Measurements from ENCODE around the gene SNX20. TPM values are rescaled to one million over a fixed set of nuclear protein-coding genes. Genes with fewer than 3 reads are reported as not detected.

SNX20 gene
- total and polyA plus RNA-seq, 10 of the 15 experiments (the other 5 are each of a cell fraction or from before 2014, with no cell fraction given), result 4.6 to 30.8 (median 21.9) TPM

DNA sequence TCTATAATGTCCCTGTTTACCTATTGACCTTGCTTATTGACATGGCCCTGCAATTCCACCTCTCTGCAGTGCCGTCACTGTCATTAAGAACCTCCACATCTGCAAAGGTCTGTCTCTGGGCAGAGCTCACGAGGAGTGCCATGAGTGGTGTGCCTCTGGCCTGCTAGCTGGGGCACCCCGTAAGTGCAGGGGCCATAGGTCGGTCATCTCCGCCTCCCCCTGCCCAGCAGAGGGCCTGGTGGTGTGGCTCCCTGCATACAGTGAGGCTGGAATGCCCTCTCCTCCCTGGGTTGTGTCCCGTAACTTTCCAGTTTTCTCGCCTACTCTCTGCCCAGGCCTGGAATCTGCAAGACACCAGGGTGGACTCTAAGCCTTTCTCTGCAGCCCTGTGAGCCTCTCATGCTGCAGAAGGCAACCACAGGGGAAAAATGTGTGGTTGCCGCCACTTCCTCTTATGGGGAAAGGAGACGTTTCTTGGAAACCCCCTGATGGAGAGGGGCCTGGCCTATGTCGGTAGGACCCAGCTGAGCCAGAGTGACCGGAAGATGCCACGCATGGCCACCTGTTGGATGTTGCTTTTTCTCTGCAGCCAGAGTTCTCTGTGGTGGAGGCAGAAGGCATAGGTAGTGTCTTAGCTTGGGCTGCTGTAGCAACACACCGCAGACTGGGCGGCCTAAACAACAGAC lies 2.7 kb upstream of the SNX20 start (continued):
- no peak for TF ChIP-seq KDM1A (IDR thresholded peaks at IDR 0.05; ENCODE audit: borderline replicate concordance)
- 0 out of 3 replicates have a peak, but pooled peaks have one; percentile 59 for TF ChIP-seq POU2F2 (IDR thresholded peaks at IDR 0.05; ENCODE audit: borderline replicate concordance, low read depth, low read length)
- TF ChIP-seq, protein P1, sequence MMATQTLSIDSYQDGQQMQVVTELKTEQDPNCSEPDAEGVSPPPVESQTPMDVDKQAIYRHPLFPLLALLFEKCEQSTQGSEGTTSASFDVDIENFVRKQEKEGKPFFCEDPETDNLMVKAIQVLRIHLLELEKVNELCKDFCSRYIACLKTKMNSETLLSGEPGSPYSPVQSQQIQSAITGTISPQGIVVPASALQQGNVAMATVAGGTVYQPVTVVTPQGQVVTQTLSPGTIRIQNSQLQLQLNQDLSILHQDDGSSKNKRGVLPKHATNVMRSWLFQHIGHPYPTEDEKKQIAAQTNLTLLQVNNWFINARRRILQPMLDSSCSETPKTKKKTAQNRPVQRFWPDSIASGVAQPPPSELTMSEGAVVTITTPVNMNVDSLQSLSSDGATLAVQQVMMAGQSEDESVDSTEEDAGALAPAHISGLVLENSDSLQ (IDR thresholded peaks at IDR 0.05), result peak; percentile 19; the same call in 1 of the 2 replicates
- TF ChIP-seq, protein P2, sequence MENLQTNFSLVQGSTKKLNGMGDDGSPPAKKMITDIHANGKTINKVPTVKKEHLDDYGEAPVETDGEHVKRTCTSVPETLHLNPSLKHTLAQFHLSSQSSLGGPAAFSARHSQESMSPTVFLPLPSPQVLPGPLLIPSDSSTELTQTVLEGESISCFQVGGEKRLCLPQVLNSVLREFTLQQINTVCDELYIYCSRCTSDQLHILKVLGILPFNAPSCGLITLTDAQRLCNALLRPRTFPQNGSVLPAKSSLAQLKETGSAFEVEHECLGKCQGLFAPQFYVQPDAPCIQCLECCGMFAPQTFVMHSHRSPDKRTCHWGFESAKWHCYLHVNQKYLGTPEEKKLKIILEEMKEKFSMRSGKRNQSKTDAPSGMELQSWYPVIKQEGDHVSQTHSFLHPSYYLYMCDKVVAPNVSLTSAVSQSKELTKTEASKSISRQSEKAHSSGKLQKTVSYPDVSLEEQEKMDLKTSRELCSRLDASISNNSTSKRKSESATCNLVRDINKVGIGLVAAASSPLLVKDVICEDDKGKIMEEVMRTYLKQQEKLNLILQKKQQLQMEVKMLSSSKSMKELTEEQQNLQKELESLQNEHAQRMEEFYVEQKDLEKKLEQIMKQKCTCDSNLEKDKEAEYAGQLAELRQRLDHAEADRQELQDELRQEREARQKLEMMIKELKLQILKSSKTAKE (IDR thresholded peaks at IDR 0.05; ENCODE audit: low read depth, poor library complexity, severe bottlenecking), result peak; percentile 75
- TF ChIP-seq, protein P3, sequence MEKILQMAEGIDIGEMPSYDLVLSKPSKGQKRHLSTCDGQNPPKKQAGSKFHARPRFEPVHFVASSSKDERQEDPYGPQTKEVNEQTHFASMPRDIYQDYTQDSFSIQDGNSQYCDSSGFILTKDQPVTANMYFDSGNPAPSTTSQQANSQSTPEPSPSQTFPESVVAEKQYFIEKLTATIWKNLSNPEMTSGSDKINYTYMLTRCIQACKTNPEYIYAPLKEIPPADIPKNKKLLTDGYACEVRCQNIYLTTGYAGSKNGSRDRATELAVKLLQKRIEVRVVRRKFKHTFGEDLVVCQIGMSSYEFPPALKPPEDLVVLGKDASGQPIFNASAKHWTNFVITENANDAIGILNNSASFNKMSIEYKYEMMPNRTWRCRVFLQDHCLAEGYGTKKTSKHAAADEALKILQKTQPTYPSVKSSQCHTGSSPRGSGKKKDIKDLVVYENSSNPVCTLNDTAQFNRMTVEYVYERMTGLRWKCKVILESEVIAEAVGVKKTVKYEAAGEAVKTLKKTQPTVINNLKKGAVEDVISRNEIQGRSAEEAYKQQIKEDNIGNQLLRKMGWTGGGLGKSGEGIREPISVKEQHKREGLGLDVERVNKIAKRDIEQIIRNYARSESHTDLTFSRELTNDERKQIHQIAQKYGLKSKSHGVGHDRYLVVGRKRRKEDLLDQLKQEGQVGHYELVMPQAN (conservative IDR thresholded peaks at IDR 0.05), result 0 out of 2 replicates have a peak, but pooled peaks have one; percentile 26
- no peak for TF ChIP-seq WRNIP1 (IDR thresholded peaks at IDR 0.05; ENCODE audit: borderline replicate concordance, low read depth, low read length)
- TF ChIP-seq, protein P4, sequence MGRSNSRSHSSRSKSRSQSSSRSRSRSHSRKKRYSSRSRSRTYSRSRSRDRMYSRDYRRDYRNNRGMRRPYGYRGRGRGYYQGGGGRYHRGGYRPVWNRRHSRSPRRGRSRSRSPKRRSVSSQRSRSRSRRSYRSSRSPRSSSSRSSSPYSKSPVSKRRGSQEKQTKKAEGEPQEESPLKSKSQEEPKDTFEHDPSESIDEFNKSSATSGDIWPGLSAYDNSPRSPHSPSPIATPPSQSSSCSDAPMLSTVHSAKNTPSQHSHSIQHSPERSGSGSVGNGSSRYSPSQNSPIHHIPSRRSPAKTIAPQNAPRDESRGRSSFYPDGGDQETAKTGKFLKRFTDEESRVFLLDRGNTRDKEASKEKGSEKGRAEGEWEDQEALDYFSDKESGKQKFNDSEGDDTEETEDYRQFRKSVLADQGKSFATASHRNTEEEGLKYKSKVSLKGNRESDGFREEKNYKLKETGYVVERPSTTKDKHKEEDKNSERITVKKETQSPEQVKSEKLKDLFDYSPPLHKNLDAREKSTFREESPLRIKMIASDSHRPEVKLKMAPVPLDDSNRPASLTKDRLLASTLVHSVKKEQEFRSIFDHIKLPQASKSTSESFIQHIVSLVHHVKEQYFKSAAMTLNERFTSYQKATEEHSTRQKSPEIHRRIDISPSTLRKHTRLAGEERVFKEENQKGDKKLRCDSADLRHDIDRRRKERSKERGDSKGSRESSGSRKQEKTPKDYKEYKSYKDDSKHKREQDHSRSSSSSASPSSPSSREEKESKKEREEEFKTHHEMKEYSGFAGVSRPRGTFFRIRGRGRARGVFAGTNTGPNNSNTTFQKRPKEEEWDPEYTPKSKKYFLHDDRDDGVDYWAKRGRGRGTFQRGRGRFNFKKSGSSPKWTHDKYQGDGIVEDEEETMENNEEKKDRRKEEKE (IDR thresholded peaks at IDR 0.05), result no peak
- TF ChIP-seq ESRRA (IDR thresholded peaks at IDR 0.05; ENCODE audit: low read length), result no peak
- TF ChIP-seq HDAC6 (IDR thresholded peaks at IDR 0.05; ENCODE audit: unreplicated experiment), result no peak
- TF ChIP-seq SMAD1 (IDR thresholded peaks at IDR 0.05; ENCODE audit: low read depth, partially characterized antibody), result peak; percentile 24
- TF ChIP-seq, protein P5, sequence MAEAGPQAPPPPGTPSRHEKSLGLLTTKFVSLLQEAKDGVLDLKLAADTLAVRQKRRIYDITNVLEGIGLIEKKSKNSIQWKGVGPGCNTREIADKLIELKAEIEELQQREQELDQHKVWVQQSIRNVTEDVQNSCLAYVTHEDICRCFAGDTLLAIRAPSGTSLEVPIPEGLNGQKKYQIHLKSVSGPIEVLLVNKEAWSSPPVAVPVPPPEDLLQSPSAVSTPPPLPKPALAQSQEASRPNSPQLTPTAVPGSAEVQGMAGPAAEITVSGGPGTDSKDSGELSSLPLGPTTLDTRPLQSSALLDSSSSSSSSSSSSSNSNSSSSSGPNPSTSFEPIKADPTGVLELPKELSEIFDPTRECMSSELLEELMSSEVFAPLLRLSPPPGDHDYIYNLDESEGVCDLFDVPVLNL (IDR thresholded peaks at IDR 0.05; ENCODE audit: low read depth, low read length), result no peak
- peak; percentile 82; the same call in 1 of the 2 replicates for TF ChIP-seq HDGF (IDR thresholded peaks at IDR 0.05)
- no peak for TF ChIP-seq RBBP5 (conservative IDR thresholded peaks at IDR 0.05)
- TF ChIP-seq NR2C1 (IDR thresholded peaks at IDR 0.05), result 0 out of 2 replicates have a peak, but pooled peaks have one; percentile 5
- peak; percentile 86 for TF ChIP-seq BCL11A (IDR thresholded peaks at IDR 0.05; ENCODE audit: low read depth, low read length)
- 0 out of 2 replicates have a peak, but pooled peaks have one; percentile 69 for TF ChIP-seq STAT3 (IDR thresholded peaks at IDR 0.05; ENCODE audit: low read depth, low read length)
- no peak for TF ChIP-seq ZNF217 (IDR thresholded peaks at IDR 0.05)
- no peak for TF ChIP-seq JUNB (IDR thresholded peaks at IDR 0.05)
- no peak for TF ChIP-seq SUPT20H (IDR thresholded peaks at IDR 0.05; ENCODE audit: borderline replicate concordance, control insufficient read depth, low read depth, low read length)
- peak; percentile 28; the same call in 1 of the 2 replicates for TF ChIP-seq TARDBP (IDR thresholded peaks at IDR 0.05; ENCODE audit: borderline replicate concordance)
- no peak for TF ChIP-seq TCF7 (IDR thresholded peaks at IDR 0.05; ENCODE audit: borderline replicate concordance)

Measured in GM12878 (cell line).